ENCODE results near the gene BTAF1. TPM values are rescaled to one million over a fixed set of nuclear protein-coding genes. Genes with fewer than 3 reads are reported as not detected.
A peak's percentile ranks its signal among the peaks of the same experiment; 100 is the strongest.
"Not testable (repeated sequence)": the region's sequence is repeated elsewhere in the genome, so short reads cannot be mapped to it uniquely, and the experiment has no call there.

BTAF1 gene
- total RNA-seq, 2 donors from 2014 or later, result 12.0 to 21.9 TPM

GRCh38 chr10:92025340-92025739 lies 101.8 kb downstream of the BTAF1 start:
- DNase-seq; intact Hi-C loops (cut with DNase I); ATAC-seq: not testable (repeated sequence)

GRCh38 chr10:92027141-92027540 lies 103.6 kb downstream of the BTAF1 start:
- ATAC-seq, result no peak
- intact Hi-C loops (cut with DNase I), result no loop called here
- DNase-seq, result no peak

- intact Hi-C loops (cut with DNase I), result no loop called here
- ATAC-seq, result no peak
- no peak for DNase-seq
These were observed 108.0 kb downstream of the BTAF1 start for GRCh38 chr10:92031580-92031979.

- DNase-seq; intact Hi-C loops (cut with DNase I); ATAC-seq: not testable (repeated sequence)
These were observed 109.5 kb downstream of the BTAF1 start for GRCh38 chr10:92033070-92033469.

- ATAC-seq (no peak), DNase-seq (no peak)
- intact Hi-C loops (cut with DNase I), result no loop called here
These were observed 115.4 kb downstream of the BTAF1 start for GRCh38 chr10:92038949-92039348.

- intact Hi-C loops (cut with DNase I), result no loop called here
- peak in 1 of 2 donors; percentile 69 for ATAC-seq
- no peak for DNase-seq
These were observed 119.0 kb downstream of the BTAF1 start for GRCh38 chr10:92042541-92042940.

- intact Hi-C loops (cut with DNase I), result no loop called here
- DNase-seq (no peak), ATAC-seq (peak; percentile 15 to 36)
These were observed 122.1 kb downstream of the BTAF1 start for GRCh38 chr10:92045641-92046106.

- DNase-seq, result no peak
- intact Hi-C loops (cut with DNase I), result no loop called here
- no peak for ATAC-seq
These were observed 123.6 kb downstream of the BTAF1 start for GRCh38 chr10:92047215-92047614.

GRCh38 chr10:92052088-92052487 lies 128.5 kb downstream of the BTAF1 start:
- DNase-seq (peak; percentile 62), ATAC-seq (peak; percentile 82 to 84)
- intact Hi-C loops (cut with DNase I), result no loop called here

GRCh38 chr10:92052741-92053140 lies 129.2 kb downstream of the BTAF1 start:
- DNase-seq (no peak), ATAC-seq (no peak)
- intact Hi-C loops (cut with DNase I), result no loop called here

- intact Hi-C loops (cut with DNase I), result no loop called here
- DNase-seq (no peak), ATAC-seq (no peak)
These were observed 131.2 kb downstream of the BTAF1 start for GRCh38 chr10:92054807-92055206.

GRCh38 chr10:92062273-92062672 lies 138.7 kb downstream of the BTAF1 start:
- DNase-seq (no peak), ATAC-seq (peak in 1 of 2 donors; percentile 41)
- intact Hi-C loops (cut with DNase I), result no loop called here

- intact Hi-C loops (cut with DNase I), result no loop called here
- DNase-seq (no peak), ATAC-seq (peak in 1 of 2 donors; percentile 11)
These were observed 140.9 kb downstream of the BTAF1 start for GRCh38 chr10:92064506-92064905.

- ATAC-seq (no peak), DNase-seq (no peak)
- intact Hi-C loops (cut with DNase I), result no loop called here
These were observed 142.8 kb downstream of the BTAF1 start for GRCh38 chr10:92066386-92066785.

- DNase-seq (no peak), ATAC-seq (no peak)
- intact Hi-C loops (cut with DNase I), result no loop called here
These were observed 145.3 kb downstream of the BTAF1 start for GRCh38 chr10:92068900-92069299.

- intact Hi-C loops (cut with DNase I), result no loop called here
- DNase-seq, result no peak
- no peak for ATAC-seq
These were observed 150.7 kb downstream of the BTAF1 start for GRCh38 chr10:92074126-92074887.

- no peak for DNase-seq
These were observed 152.3 kb downstream of the BTAF1 start for GRCh38 chr10:92075829-92076228.

GRCh38 chr10:92076722-92077121 lies 153.2 kb downstream of the BTAF1 start:
- intact Hi-C loops (cut with DNase I), result no loop called here
- DNase-seq, result no peak
- no peak for ATAC-seq

More at GRCh38 chr10:92075829-92076228, 152.3 kb downstream of the BTAF1 start:
- intact Hi-C loops (cut with DNase I), result no loop called here
- ATAC-seq, result no peak

GRCh38 chr10:92079003-92079402 lies 155.4 kb downstream of the BTAF1 start:
- intact Hi-C loops (cut with DNase I), result no loop called here
- ATAC-seq, result no peak
- no peak for DNase-seq
